ENCODE measurements around the gene SPATA3.

- TF ChIP-seq CTCF (IDR thresholded peaks at IDR 0.05), result no peak
- no peak for TF ChIP-seq POLR2A (IDR thresholded peaks at IDR 0.05)
Measured at GRCh38 chr2:230964136-230964730, 31.7 kb upstream of the SPATA3 start.

All from tibial nerve (tissue), 3 donors.